ENCODE data around the gene GALNS. TPM values are rescaled to one million over a fixed set of nuclear protein-coding genes. Genes with fewer than 3 reads are reported as not detected.

GALNS gene
- total and polyA plus RNA-seq, 2 of the 4 experiments (the other 2 are of a cell fraction) = 7.2 to 32.5 TPM

- Histone ChIP-seq H3K14ac (replicated peaks; ENCODE audit: low read depth, low read length) (no peak overlapping the region), H3K27ac (ENCODE audit: insufficient read depth, low read length) (no peak overlapping the region), H3K36me3 (ENCODE audit: control insufficient read depth, insufficient read depth, low read length) (peaks cover 19% of the 10 kb centered on the region), H3K4ac (ENCODE audit: low read depth, low read length) (no peak overlapping the region), H4K8ac (ENCODE audit: low read depth in 2 of 2, low read length in 2 of 2) (no peak overlapping the region), H2BK20ac (ENCODE audit: low read depth, low read length) (no peak overlapping the region), H3K4me2 (ENCODE audit: low read depth, low read length) (no peak overlapping the region), H2AK9ac (replicated peaks; ENCODE audit: low read depth, low read length, poor library complexity) (peak overlapping the region; percentile 65), H2BK5ac (ENCODE audit: low read depth, low read length, poor library complexity, severe bottlenecking) (no peak overlapping the region), H3K23ac (ENCODE audit: low read depth, low read length) (no peak overlapping the region), H2BK15ac (ENCODE audit: low read depth, low read length) (no peak overlapping the region), H4K91ac (ENCODE audit: insufficient read depth, low read depth, low read length) (no peak overlapping the region), H3K56ac (ENCODE audit: extremely low read depth, insufficient read depth, low read length) (no peak overlapping the region), H3K9me1 (ENCODE audit: insufficient read depth, low read length) (no peaks in the 10 kb centered on the region; the same call in 1 of the 2 replicates), H3K27me3 (ENCODE audit: control insufficient read depth, insufficient read depth, low read length) (no peaks in the 10 kb centered on the region), H2BK120ac (ENCODE audit: low read depth, low read length) (no peak overlapping the region), H4K20me1 (ENCODE audit: insufficient read depth, low read length) (peaks cover 20% of the 10 kb centered on the region), H2AFZ (replicated peaks; ENCODE audit: low read length, poor library complexity) (peak overlapping the region; percentile 46), H4K5ac (ENCODE audit: low read depth, low read length) (no peak overlapping the region), H3K9ac (ENCODE audit: low read depth, low read length) (no peak overlapping the region), H3K18ac (ENCODE audit: low read depth, low read length) (no peak overlapping the region), H3K4me3 (ENCODE audit: insufficient read depth, low read depth, low read length) (no peak overlapping the region), H3K79me1 (ENCODE audit: low read depth in 1 of 2, low read length in 2 of 2) (peaks cover 11 to 57% of the 10 kb centered on the region in 2 experiments; a peak in 3 of 4 replicates), H3K4me1 (ENCODE audit: control insufficient read depth, insufficient read depth, low read length) (peaks cover 19% of the 10 kb centered on the region), H3K9me3 (ENCODE audit: control insufficient read depth, insufficient read depth, low read length) (no peaks in the 10 kb centered on the region), H2AK5ac (ENCODE audit: low read depth, low read length) (peak overlapping the region; percentile 26; the same call in 1 of the 2 replicates)
- DNase-seq (no peak), ATAC-seq (ENCODE audit: low read depth) (no peak)
- in situ Hi-C loops (cut with MboI; ENCODE audit: low sequenced_read_pairs) (no loop called here), dilution Hi-C loops (cut with HindIII; ENCODE audit: low sequenced_read_pairs, unreplicated experiment) (no loop called here), intact Hi-C loops (cut with micrococcal nuclease) (no loop called here)
- WGBS, 2 experiments (ENCODE audit: extremely low coverage in 2 of 2, insufficient read length in 1 of 2) = 94% methylated on average over 16 of the region's 21 CpGs; no CpG with 5 or more reads in 1 of the 2 experiments
- no peak for TF ChIP-seq SMC3 (IDR thresholded peaks at IDR 0.05; ENCODE audit: low read depth, low read length)
- TF ChIP-seq MAZ (IDR thresholded peaks at IDR 0.05; ENCODE audit: borderline replicate concordance, low read depth, low read length) = no peak
- TF ChIP-seq BHLHE40 (IDR thresholded peaks at IDR 0.05; ENCODE audit: low read depth, low read length) = no peak
- no peak for TF ChIP-seq RAD21 (IDR thresholded peaks at IDR 0.05; ENCODE audit: low read length)
- TF ChIP-seq FOS (IDR thresholded peaks at IDR 0.05; ENCODE audit: low read depth, low read length) = no peak
- no peak for TF ChIP-seq MAFK (IDR thresholded peaks at IDR 0.05; ENCODE audit: low read depth, low read length)
- no peak for TF ChIP-seq POLR2A (IDR thresholded peaks at IDR 0.05; ENCODE audit: low read depth, low read length)
- no peak for TF ChIP-seq USF2 (IDR thresholded peaks at IDR 0.05; ENCODE audit: low read depth, low read length)
- no peak for TF ChIP-seq CEBPB (IDR thresholded peaks at IDR 0.05; ENCODE audit: low read depth, low read length)
- no peak for TF ChIP-seq ELK1 (IDR thresholded peaks at IDR 0.05; ENCODE audit: borderline replicate concordance, low read depth, low read length)
- no peak for TF ChIP-seq MXI1 (IDR thresholded peaks at IDR 0.05; ENCODE audit: borderline replicate concordance, low read depth, low read length)
- TF ChIP-seq NFE2L2 (IDR thresholded peaks at IDR 0.05; ENCODE audit: low read depth, low read length) = no peak
- TF ChIP-seq RFX5 (IDR thresholded peaks at IDR 0.05; ENCODE audit: low read depth, low read length) = no peak
- no peak for TF ChIP-seq CHD1 (IDR thresholded peaks at IDR 0.05; ENCODE audit: low read depth, low read length)
- TF ChIP-seq RCOR1 (IDR thresholded peaks at IDR 0.05; ENCODE audit: insufficient replicate concordance, low read length) = no peak
- no peak for TF ChIP-seq CTCF (conservative IDR thresholded peaks at IDR 0.05; ENCODE audit: low read depth, low read length)
- POLR2A ChIA-PET (ENCODE audit: unreplicated experiment) = no interaction called here
- CTCF ChIA-PET = no interaction called here
- BruUV-seq (replicated peaks) = no TSS peak
These were observed 50.8 kb downstream of the GALNS start for GRCh38 chr16:88805887-88806393.

Measured in IMR-90 (cell line).